Measurements from ENCODE around the gene DYNLT1.
"Not testable (repeated sequence)": the region's sequence is repeated elsewhere in the genome, so short reads cannot be mapped to it uniquely, and the experiment has no call there.

The DYNLT1 gene

DNA sequence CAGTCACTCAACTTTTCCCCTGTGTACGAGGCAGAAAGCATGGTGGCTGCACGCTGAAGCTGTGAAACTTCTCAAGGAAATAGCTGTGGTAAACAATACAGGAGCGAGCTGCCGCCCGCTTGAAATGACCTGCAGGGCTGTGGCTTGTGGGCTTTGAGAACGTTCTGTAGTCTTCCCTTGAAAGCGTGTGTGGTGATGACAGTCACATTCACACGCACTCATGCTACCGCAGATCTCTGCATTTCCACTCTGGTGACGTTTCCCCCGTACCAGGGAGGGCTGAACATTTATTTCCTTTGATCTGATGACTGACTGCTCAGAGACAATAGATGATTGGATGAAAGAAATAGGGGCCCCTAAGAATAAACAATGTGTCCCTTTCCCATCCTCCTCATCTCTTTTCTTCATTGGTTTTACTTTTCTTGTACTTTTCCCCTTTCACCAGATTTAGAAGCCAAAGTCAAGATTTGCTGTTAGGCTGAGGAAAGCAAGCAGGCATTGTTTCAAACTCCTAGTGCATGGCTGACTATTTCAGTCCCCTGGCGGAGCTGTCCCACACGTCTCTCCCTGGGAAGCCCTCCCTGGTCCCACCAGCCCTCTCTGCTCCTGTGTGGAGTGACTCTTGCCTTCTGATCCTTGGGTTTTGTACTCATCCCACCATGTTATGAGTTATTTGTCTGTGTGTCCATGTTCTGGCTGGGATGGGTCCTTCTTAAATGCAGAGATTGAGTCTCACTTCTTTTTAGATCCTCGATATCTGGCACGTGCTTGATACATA lies 9.2 kb upstream of the DYNLT1 start:
- no peak for DNase-seq
- peaks cover 33% of the 10 kb centered on the region for H3K4me1 Mint-ChIP-seq
- no peaks in the 10 kb centered on the region for H3K36me3 Mint-ChIP-seq (ENCODE audit: low read depth)
- TF ChIP-seq, protein P1, sequence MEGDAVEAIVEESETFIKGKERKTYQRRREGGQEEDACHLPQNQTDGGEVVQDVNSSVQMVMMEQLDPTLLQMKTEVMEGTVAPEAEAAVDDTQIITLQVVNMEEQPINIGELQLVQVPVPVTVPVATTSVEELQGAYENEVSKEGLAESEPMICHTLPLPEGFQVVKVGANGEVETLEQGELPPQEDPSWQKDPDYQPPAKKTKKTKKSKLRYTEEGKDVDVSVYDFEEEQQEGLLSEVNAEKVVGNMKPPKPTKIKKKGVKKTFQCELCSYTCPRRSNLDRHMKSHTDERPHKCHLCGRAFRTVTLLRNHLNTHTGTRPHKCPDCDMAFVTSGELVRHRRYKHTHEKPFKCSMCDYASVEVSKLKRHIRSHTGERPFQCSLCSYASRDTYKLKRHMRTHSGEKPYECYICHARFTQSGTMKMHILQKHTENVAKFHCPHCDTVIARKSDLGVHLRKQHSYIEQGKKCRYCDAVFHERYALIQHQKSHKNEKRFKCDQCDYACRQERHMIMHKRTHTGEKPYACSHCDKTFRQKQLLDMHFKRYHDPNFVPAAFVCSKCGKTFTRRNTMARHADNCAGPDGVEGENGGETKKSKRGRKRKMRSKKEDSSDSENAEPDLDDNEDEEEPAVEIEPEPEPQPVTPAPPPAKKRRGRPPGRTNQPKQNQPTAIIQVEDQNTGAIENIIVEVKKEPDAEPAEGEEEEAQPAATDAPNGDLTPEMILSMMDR (IDR thresholded peaks at IDR 0.05), result no peak
- H3K4me3 Mint-ChIP-seq, result no peak overlapping the region
- H3K27ac Mint-ChIP-seq, result no peak overlapping the region
- peaks cover 10% of the 10 kb centered on the region for H3K27me3 Mint-ChIP-seq (ENCODE audit: low read depth, poor library complexity)
- no peaks in the 10 kb centered on the region for H3K9me3 Mint-ChIP-seq

DNA sequence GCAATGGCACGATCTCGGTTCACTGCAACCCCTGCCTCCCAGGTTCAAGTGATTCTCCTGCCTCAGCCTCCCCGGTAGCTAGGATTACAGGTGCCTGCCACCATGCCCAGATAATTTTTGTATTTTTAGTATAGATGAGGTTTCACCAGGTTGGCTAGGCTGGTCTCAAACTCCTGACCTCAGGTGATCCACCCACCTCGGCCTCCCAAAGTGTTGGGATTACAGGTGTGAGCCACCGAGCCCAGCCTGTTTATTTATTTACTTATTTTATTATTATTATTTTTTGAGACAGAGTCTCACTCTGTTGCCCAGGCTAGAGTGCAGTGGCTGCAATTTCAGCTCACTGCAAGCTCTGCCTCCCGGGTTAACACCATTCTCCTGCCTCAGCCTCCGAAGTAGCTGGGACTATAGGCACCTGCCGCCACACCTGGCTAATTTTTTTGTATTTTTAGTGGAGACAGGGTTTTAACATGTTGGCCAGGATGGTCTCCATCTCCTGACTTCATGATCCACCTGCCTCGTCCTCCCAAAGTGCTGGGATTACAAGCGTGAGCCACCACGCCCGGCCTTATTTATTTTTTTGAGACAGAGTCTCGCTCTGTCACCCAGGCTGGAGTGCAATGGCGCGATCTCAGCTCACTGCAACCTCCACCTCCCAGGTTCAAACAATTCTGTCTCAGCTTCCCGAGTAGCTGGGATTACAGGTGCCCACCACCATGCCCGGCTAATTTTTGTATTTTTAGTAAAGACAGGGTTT lies 7.6 kb upstream of the DYNLT1 start:
- not testable (repeated sequence) for H3K27me3 Mint-ChIP-seq (ENCODE audit: low read depth, poor library complexity); H3K27ac Mint-ChIP-seq; DNase-seq; H3K4me3 Mint-ChIP-seq; H3K9me3 Mint-ChIP-seq; H3K36me3 Mint-ChIP-seq (ENCODE audit: low read depth)
- H3K4me1 Mint-ChIP-seq, result peaks cover 33% of the 10 kb centered on the region

DNA sequence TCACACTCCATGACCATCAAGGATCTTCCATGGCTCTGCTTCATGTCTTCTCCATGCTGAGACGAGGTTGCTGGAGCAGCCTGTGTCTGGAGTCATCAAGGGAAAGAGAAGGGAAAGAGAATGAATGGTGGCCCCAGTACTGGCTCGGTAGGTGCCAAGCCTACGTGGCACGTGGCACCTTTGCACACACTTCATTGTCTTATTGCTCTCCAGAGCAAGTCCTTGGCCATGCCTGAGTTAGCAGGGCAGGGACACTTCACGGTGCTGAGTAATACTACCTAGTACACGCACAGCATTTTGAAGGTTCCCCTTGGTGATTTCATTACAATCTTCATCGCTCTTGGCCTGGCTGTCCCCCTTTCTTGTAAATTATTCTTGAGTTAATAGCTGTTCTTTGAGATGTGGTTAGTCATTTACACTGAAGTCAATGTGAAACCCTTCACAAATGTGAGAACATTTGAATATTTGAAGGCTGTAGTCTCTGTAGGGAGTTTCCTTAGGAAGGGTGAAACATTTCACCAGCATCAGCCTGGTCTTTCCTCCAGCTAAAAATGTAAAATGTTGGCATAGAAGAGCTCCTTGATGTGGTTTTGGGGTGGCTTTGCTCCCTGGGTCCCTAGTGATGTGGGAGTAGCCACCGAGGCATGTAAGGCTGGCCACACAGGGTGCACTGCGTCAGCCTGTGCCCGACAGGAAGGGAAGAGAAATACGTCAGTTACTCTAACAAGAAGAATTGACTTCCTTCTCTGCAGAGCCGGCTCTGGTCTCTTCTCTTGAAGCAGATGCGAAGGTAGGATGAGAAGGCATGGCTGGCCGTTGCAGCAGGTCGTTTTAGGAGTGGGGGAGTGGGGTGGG lies 5.0 kb upstream of the DYNLT1 start, which contains the start of gene SYTL3:
Gene SYTL3, plus strand, starts transcription at position 766 of the 855 bp plus-strand sequence. CDS start 13,215 bp downstream, outside the sequence.
- Mint-ChIP-seq H3K4me1 (peaks cover 28% of the 10 kb centered on the region), H3K9me3 (no peaks in the 10 kb centered on the region), H3K36me3 (ENCODE audit: low read depth) (no peaks in the 10 kb centered on the region), H3K4me3 (no peak within 1 kb of the TSS), H3K27ac (no peak within 1 kb of the TSS), H3K27me3 (ENCODE audit: low read depth, poor library complexity) (peaks cover 25% of the 10 kb centered on the region)
- TF ChIP-seq, protein P1 (IDR thresholded peaks at IDR 0.05), result no peak
- DNase-seq, result no peak

DNA sequence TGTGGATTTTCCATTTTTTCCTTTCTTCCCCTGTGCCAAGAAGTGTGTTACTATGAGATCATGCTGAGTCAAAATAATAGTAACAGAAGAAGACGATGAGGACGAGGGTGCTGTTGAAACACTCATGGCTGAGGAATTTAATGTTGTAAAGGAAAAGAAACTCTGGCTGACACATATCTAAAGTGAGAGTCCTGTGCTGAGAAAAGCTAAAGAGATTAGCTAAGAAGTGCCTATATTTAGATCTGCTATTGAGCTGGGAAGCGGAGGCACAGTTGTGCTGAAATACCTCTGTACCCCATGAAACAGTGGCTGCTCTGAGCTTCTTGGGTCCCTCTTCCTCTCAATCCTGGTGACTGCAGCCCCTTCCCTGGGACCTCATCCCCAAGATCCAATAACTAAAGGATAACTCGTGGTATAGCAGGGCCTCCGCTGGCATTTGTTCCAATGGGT lies 4.2 kb upstream of the DYNLT1 start:
- peaks cover 22% of the 10 kb centered on the region for H3K4me1 Mint-ChIP-seq
- DNase-seq, result no peak
- TF ChIP-seq, protein P1 (IDR thresholded peaks at IDR 0.05), result no peak
- H3K27ac Mint-ChIP-seq, result no peak overlapping the region
- no peaks in the 10 kb centered on the region for H3K36me3 Mint-ChIP-seq (ENCODE audit: low read depth)
- no peak overlapping the region for H3K4me3 Mint-ChIP-seq
- no peaks in the 10 kb centered on the region for H3K9me3 Mint-ChIP-seq
- peaks cover 24% of the 10 kb centered on the region for H3K27me3 Mint-ChIP-seq (ENCODE audit: low read depth, poor library complexity)

DNA sequence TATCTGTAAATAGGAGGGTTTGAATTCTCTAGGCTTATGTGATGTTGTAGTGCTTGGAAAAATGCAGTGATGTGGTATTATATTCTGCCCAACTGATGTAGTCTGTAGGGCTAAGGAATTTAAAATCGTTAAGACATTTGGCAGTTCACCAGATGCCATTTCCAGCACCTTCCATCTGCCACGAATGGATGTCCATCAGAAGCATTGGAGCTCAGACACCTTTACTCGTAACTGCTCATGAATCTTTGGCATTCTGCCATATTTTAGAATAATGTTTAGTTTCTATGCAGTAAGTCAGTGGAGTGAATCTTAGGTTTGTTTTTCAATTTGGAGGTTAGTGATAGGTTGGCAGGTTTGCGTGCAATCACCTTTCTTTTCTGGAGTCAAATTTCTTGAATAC lies 3.0 kb upstream of the DYNLT1 start:
- DNase-seq, result no peak
- H3K4me1 Mint-ChIP-seq, result peaks cover 33% of the 10 kb centered on the region
- no peaks in the 10 kb centered on the region for H3K9me3 Mint-ChIP-seq
- TF ChIP-seq, protein P1 (IDR thresholded peaks at IDR 0.05), result no peak
- no peak overlapping the region for H3K27ac Mint-ChIP-seq
- H3K36me3 Mint-ChIP-seq (ENCODE audit: low read depth), result peaks cover 6% of the 10 kb centered on the region
- H3K27me3 Mint-ChIP-seq (ENCODE audit: low read depth, poor library complexity), result peaks cover 21% of the 10 kb centered on the region
- H3K4me3 Mint-ChIP-seq, result no peak overlapping the region

Data from nephron progenitor cell (in vitro differentiated cells).